Transverse colon (tissue), 4 donors: ENCODE results near the gene SLC4A4.

ENCODE experiments used
- POLR2A ChIP-seq: fragments of 450-650 bp; IDR thresholded peaks from one replicate; pipeline ENCODE4 v1.6.1; 2016; ENCODE audit warnings: antibody characterized with exemption, mild to moderate bottlenecking, moderate library complexity
- POLR2AphosphoS5 ChIP-seq, 3 donors: sonication (generic); formaldehyde crosslinking; IDR thresholded peaks; one replicate each; pipeline ENCODE4 v1.6.1; 2016; ENCODE audit warnings: antibody characterized with exemption in 3 of 3
- TF ChIP-seq, protein P1 (sequence below), 5 experiments: fragments of 200-600 bp in 3 of 5; fragments of 450-650 bp in 2 of 5; sonication (generic) in 3 of 5; IDR thresholded peaks; 1 replicate in 2 of 5; 2 replicates in 3 of 5; pipeline ENCODE4 v1.5.1; 2016 to 2017; ENCODE audit warnings: antibody characterized with exemption in 5 of 5, inconsistent platforms in 3 of 5, mild to moderate bottlenecking in 2 of 5, moderate library complexity in 1 of 5

DNA sequence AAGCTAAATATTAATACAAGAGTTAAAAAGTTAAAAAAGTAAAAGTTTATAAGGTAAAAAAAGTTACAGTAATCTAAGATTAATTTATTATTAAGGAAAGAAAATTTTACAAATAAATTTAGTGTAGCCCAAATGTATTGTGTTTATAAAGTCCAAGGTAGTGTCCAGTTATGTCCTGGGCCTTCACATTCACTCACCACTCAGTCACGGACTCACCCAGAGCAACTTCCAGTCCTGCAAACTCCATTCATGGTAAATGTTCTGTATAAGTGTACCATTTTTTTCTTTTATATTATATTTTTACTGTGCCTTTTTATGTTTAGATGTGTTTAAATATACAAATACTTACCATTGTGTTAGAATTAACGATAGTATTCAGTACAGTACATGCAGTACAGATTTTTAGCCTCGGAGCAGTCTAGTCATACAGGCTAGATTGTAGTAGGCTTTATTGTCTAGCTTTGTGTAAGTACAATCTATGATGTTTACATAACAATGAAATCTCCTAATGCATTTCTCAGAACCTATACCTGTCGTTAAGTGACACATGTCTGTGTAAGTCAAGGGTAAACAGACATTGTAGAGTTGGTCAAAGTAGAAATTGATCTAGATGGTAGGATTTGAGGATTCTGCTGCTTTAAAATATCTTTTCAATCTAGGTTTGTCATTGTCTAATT is 247.4 kb downstream of the SLC4A4 start:
- TF ChIP-seq, protein P1, sequence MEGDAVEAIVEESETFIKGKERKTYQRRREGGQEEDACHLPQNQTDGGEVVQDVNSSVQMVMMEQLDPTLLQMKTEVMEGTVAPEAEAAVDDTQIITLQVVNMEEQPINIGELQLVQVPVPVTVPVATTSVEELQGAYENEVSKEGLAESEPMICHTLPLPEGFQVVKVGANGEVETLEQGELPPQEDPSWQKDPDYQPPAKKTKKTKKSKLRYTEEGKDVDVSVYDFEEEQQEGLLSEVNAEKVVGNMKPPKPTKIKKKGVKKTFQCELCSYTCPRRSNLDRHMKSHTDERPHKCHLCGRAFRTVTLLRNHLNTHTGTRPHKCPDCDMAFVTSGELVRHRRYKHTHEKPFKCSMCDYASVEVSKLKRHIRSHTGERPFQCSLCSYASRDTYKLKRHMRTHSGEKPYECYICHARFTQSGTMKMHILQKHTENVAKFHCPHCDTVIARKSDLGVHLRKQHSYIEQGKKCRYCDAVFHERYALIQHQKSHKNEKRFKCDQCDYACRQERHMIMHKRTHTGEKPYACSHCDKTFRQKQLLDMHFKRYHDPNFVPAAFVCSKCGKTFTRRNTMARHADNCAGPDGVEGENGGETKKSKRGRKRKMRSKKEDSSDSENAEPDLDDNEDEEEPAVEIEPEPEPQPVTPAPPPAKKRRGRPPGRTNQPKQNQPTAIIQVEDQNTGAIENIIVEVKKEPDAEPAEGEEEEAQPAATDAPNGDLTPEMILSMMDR (IDR thresholded peaks at IDR 0.05), result no peak
- no peak for TF ChIP-seq POLR2A
- peak in 1 of 3 donors; percentile 21 for TF ChIP-seq POLR2AphosphoS5 (IDR thresholded peaks at IDR 0.05)
